ENCODE measurements around the gene TUBB8B.
"Not testable (repeated sequence)": the region's sequence is repeated elsewhere in the genome, so short reads cannot be mapped to it uniquely, and the experiment has no call there.

Gene TUBB8B

GRCh38 chr18:49176-49665 lies at the start of gene TUBB8B:
TSS of gene TUBB8B (minus strand) at chr18:49615. CDS start at chr18:49557, 58 bp downstream.
- DNase-seq (ENCODE audit: low read depth): not testable (repeated sequence)

- DNase-seq (ENCODE audit: low read depth): not testable (repeated sequence)
Observed at GRCh38 chr18:97252-97914, 48.0 kb upstream of the TUBB8B start.

- DNase-seq (ENCODE audit: low read depth): not testable (repeated sequence)
Observed at GRCh38 chr18:96767-97131, 47.3 kb upstream of the TUBB8B start.

GRCh38 chr18:96101-96766 lies 46.8 kb upstream of the TUBB8B start:
- not testable (repeated sequence) for DNase-seq (ENCODE audit: low read depth)

GRCh38 chr18:95580-95979 lies 46.2 kb upstream of the TUBB8B start:
- DNase-seq (ENCODE audit: low read depth): not testable (repeated sequence)

GRCh38 chr18:93897-94408 lies 44.5 kb upstream of the TUBB8B start:
- DNase-seq (ENCODE audit: low read depth): not testable (repeated sequence)

- not testable (repeated sequence) for DNase-seq (ENCODE audit: low read depth)
Observed at GRCh38 chr18:91561-91960, 42.1 kb upstream of the TUBB8B start.

- DNase-seq (ENCODE audit: low read depth): not testable (repeated sequence)
Observed at GRCh38 chr18:90396-91193, 41.2 kb upstream of the TUBB8B start.

- not testable (repeated sequence) for DNase-seq (ENCODE audit: low read depth)
Observed at GRCh38 chr18:89124-89523, 39.7 kb upstream of the TUBB8B start.

- not testable (repeated sequence) for DNase-seq (ENCODE audit: low read depth)
Observed at GRCh38 chr18:84801-85200, 35.4 kb upstream of the TUBB8B start.

GRCh38 chr18:82626-83209 lies 33.3 kb upstream of the TUBB8B start:
- not testable (repeated sequence) for DNase-seq (ENCODE audit: low read depth)

GRCh38 chr18:80881-81280 lies 31.5 kb upstream of the TUBB8B start:
- DNase-seq (ENCODE audit: low read depth): not testable (repeated sequence)

- not testable (repeated sequence) for DNase-seq (ENCODE audit: low read depth)
Observed at GRCh38 chr18:80202-80601, 30.8 kb upstream of the TUBB8B start.

GRCh38 chr18:75525-76160 lies 26.2 kb upstream of the TUBB8B start:
- DNase-seq (ENCODE audit: low read depth): not testable (repeated sequence)

GRCh38 chr18:73181-73777 lies 23.9 kb upstream of the TUBB8B start:
- DNase-seq (ENCODE audit: low read depth): not testable (repeated sequence)

GRCh38 chr18:67701-68100 lies 18.3 kb upstream of the TUBB8B start:
- DNase-seq (ENCODE audit: low read depth): not testable (repeated sequence)

GRCh38 chr18:64279-64678 lies 14.9 kb upstream of the TUBB8B start:
- DNase-seq (ENCODE audit: low read depth): not testable (repeated sequence)

- not testable (repeated sequence) for DNase-seq (ENCODE audit: low read depth)
Observed at GRCh38 chr18:63656-64055, 14.2 kb upstream of the TUBB8B start.

- DNase-seq (ENCODE audit: low read depth): not testable (repeated sequence)
Observed at GRCh38 chr18:54388-54787, 5.0 kb upstream of the TUBB8B start.

GRCh38 chr18:48696-49095 lies 719 bp downstream of the TUBB8B start:
- DNase-seq (ENCODE audit: low read depth): not testable (repeated sequence)

- not testable (repeated sequence) for DNase-seq (ENCODE audit: low read depth)
Observed at GRCh38 chr18:13177-13576, 36.2 kb downstream of the TUBB8B start.
